HG03457 (cell line): Measurements from ENCODE around the gene PMPCB.
"Not testable (repeated sequence)": the region's sequence is repeated elsewhere in the genome, so short reads cannot be mapped to it uniquely, and the experiment has no call there.

Source experiments
- ATAC-seq: cut with Tn5 transposase; IDR thresholded peaks from one replicate; pipeline ENCODE4 v1.9.1; 2021; ENCODE audit warnings: moderate number of reproducible peaks; ENCODE audit not compliant: unreplicated experiment

The PMPCB gene, protein sequence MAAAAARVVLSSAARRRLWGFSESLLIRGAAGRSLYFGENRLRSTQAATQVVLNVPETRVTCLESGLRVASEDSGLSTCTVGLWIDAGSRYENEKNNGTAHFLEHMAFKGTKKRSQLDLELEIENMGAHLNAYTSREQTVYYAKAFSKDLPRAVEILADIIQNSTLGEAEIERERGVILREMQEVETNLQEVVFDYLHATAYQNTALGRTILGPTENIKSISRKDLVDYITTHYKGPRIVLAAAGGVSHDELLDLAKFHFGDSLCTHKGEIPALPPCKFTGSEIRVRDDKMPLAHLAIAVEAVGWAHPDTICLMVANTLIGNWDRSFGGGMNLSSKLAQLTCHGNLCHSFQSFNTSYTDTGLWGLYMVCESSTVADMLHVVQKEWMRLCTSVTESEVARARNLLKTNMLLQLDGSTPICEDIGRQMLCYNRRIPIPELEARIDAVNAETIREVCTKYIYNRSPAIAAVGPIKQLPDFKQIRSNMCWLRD

DNA sequence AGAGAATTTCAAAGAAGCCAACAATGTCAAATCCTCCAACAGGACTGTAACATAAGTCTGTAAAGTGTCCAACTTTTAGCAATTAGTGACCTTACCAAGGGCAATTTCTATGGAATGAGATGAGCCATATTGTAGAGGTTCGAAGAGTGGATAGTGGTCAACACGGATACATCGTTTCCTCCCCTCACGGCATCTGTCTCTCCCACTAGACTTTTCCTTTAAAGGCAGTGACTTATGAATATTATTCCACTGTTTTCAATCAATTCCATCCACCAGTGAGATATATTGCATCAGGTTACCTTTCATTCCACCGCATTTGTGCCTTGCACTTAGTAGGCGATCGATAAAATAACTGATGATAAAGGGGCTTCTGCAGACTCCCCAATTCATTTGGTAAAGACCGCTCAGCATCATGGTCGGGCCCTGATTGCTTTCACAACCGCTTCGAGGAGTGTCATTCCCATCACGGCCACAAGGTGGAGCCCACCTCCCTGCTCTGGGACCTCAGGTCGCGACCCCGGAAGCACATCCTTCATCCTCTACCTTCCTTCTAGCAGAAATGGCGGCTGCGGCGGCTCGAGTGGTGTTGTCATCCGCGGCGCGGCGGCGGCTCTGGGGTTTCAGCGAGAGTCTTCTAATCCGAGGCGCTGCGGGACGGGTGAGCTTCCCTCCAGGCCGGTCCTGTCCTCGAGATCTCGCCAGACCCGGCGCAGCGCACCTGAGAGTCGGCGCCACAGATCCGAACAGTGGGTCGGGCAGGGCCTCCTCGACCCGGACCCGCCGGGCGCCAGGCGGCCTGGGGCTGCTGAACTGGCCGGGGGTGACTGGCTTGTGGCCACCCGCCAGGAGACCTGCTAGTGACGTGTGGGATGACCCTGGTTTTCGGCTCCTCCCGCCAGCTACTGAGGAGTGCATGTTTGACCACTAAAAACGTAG is at the start of gene PMPCB:
TSS of gene PMPCB (plus strand) at position 535 of the 936 bp plus-strand sequence. CDS start at position 560, 25 bp downstream.
- peak; percentile 79 for ATAC-seq

DNA sequence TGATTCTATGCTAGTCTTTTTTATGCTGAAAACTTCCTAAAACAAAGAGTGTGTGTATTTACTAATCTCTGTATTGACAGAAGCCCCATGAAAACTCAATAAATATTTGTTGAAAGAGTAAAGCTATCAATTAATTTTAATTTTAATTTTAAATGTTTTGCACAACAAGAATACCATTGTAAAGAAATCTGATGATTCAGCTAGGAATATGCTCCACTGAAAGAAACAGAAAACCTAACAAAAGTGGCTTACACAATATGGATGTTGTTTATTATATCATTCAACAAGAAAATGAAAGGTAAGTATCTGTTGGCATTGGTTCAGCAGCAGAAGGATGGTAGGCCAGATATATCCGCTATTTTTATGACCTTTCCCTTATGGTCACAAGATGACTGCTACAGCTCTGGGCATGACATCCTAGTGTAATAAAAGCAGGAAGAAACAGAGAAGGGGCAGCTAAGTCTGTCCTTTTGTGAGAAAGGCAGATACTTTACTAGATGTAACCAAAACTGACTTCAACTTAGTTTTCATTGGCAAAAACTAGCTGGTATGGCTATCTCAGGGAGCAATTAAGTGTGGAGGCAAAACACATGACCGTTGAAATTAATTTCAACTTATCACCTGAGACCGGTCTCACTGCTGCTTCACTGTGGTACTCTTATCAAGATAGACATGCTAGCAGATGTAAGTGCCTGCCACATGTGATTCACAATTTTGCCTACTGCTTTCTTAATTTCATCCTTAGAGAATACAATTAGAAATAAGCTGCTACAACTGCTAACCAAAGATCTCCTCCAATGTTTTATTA is 43.3 kb upstream of the PMPCB start:
- not testable (repeated sequence) for ATAC-seq

DNA sequence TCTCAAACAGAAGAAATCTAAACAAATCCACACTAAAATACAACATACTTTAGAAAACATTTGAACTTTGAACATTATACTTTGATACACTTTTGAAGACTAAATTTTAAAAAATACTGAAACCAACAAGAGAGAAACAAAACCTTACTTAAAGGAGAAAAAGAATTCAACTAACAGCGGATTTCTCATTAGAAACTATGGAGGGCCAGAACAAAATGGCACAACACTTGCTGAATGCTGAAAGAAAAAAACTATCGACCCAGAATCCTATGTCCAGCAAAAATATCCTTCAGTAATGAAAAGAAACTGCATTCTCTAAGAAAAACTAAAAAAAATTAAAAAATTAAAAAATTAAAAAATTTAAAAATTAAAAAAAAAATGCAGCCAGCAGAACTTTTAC is 33.2 kb upstream of the PMPCB start:
- ATAC-seq, result not testable (repeated sequence)

DNA sequence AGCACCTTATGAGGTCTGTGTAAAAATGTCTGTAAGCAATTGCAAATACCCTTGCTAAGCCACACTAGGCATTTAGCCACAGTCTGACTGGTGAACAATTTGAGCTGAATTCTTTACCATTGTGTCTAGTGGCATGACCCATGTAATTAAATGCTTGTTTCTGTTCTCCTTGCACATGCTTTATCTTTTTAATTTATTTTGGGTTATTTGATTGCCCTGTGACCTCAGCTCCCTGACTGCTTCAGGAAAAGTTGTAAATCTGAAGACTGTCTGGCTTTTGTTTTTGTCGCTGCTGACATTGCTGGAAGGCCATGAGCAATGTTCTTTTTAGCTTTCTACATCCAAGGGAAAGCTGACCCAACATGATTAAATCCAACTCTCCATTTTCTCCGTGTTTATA is 31.0 kb upstream of the PMPCB start:
- ATAC-seq, result not testable (repeated sequence)

DNA sequence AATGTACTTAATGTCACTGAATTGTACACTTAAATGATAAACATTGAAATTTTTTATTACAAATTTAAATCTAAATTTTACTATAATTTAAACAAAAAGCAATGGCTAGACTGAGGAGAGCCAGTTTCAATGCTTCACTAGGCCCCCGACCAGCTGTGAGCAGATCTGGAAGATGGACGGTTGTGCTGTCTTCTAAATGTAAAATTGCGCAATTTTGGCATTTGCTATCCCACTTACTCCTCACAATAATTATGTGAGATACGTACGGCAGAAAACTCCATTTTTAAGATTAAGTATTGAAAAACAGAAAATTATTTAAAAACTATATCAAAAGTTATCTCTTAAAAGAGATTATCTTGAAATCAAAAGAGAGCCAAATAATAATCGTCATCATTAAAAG is 23.9 kb upstream of the PMPCB start:
- ATAC-seq, result not testable (repeated sequence)

GRCh38 chr7:103274867-103275266 is 22.4 kb upstream of the PMPCB start:
- not testable (repeated sequence) for ATAC-seq

DNA sequence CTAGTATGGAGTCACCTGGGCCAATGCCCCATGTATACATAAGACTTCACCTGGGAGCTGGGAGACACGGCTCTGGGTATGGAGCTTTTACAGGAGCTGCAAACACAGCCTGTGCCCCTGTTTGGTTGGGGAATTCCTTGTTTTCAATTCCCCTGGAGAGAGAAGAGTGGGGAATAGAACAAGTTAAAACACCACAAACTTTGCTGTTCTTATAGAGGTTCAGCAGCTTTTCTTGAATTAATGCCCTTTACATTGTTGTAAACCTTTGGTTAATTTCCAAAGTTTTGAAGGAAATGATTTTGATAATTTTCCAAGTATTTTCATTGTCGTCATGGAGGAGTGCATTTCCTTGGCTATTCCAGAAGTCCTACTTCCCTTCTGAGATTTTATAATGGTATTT is 19.0 kb upstream of the PMPCB start:
- ATAC-seq, result not testable (repeated sequence)

DNA sequence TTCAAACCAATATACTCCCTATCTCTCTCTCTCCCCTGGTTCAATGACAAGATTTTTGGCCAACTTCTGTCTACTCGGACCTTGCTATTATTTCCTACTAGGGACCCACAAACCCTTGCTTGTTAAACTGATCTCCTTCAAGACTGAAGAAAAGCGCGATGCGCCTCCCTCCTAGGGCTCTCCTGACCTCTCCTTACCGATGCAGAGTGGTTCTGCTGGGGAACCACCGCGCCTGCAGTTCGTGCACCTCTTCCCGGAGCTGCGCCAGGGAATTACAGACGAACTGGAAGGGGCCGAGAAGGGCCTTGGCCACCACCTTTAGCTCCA is 17.6 kb upstream of the PMPCB start:
- peak; percentile 38 for ATAC-seq

DNA sequence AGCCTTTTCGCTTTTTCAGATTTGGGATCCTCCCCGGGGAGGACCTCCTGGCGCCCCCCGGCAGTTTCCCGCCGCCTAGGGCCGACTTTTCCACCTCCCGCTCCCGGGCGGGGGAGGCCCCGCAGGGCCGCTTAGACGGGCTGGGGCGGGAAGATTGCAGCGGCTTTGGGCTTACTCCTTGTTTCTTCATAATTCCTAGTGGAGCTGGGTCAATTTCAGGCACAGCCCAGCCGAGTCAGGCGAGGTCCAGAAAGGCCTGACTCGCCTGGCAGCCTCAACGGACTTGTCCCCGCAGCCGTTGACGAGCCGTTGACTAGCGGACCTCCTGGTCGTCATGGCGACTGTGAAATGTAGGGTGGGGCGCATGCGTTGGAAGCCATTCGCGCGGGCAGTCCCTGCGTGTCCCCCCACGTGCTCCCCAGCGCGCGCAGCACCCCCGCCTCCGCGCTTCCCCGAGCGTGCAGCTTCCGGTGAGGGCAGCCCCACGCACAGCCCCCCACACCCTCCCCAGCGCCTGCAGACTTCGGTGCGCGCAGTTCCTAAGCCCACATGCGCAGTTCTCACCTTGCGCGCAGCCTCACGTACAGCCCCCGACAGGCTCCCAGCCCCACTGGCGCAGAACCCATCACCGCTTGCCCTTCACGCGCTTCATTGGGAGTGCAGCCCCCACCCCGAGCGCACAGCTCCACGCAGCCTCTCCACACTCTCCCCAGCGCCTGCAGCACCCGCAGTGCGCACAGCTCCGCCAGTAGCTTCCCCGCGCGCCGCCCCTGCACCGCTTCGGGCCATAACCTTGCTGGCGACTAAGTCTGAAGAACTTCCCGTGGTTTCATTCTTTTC is 17.1 kb upstream of the PMPCB start:
- ATAC-seq, result peak; percentile 95

DNA sequence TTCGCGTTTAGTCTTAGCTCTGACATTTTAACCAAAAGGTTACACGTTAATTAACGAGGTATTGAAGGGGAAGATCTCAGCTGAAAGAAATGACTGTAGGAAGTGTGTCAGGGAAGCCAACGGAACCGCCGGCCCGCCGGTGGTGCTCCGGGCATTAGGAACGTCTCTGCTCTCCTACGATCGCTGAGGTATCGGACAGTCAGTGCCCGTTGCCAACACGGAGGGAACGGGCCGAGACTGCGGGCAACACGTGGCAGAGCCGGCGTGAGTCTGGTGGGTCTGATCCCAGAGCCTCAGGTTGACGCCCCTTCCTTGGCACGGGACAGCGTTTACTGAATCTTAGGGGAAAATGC is 16.5 kb upstream of the PMPCB start:
- not testable (repeated sequence) for ATAC-seq

- not testable (repeated sequence) for ATAC-seq
These were observed 14.3 kb upstream of the PMPCB start for GRCh38 chr7:103282802-103283427.

DNA sequence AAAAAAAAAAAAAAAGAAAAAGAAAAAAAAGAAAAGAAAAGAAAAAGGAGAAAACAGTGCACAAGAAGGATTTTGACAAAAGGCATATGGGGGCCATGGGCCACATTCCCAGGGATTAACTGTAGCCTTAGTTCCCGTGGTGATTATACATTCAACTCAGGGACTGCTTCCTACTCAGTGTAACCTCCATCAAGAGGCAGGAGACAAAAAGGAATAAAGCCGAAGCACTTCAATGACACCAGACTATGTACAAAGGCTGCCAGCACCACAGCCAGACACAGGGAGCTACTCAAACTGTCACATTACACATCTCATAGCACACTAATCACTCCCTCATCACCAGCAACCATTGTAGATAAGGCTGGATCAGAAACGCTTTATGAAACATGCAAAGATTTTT is 5.1 kb upstream of the PMPCB start:
- no peak for ATAC-seq

GRCh38 chr7:103293526-103293925 is 3.7 kb upstream of the PMPCB start:
- ATAC-seq, result no peak

- peak; percentile 16 for ATAC-seq
These were observed 573 bp downstream of the PMPCB start for GRCh38 chr7:103297837-103298179.

DNA sequence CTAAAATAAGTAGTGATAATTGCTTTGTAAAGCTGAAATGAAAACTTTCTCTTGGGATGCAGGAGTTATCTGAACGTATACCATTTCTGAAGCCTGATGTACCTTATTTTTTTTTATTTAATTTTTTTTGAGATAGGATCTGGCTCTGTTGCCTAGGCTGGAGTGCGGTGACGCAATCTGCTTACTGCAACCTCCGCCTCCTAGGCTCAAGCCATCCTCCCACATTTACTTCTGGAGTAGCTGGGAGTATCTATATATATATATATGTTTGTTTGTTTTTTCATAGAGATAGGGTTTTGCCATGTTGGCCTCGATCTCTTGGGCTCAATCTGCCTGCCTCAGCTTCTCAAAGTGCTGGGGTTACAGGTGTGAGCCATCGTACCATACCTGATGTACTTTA is 2.4 kb downstream of the PMPCB start:
- no peak for ATAC-seq

DNA sequence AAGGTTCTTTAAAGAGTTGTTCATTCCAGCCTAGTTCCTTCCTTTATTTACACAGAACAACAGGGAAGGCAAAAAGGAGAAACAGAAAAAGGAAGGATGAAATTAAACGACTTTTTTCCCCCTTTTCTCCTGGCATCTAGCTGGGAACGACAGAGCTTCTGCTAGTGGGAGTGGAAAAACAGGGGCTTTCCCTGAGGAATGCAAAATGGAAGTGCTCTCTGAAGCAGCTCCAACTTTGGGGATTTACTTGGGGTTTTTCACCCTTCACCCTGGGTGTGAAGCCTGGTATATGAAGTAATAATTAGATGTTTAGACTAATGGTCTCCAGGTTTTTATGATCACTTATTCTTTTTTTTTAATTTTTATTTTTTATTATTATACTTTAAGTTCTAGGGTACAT is 4.2 kb downstream of the PMPCB start:
- no peak for ATAC-seq

- ATAC-seq, result no peak
These were observed 10.4 kb downstream of the PMPCB start for GRCh38 chr7:103307503-103308231.

- ATAC-seq, result no peak
These were observed 17.6 kb downstream of the PMPCB start for GRCh38 chr7:103314852-103315251.

DNA sequence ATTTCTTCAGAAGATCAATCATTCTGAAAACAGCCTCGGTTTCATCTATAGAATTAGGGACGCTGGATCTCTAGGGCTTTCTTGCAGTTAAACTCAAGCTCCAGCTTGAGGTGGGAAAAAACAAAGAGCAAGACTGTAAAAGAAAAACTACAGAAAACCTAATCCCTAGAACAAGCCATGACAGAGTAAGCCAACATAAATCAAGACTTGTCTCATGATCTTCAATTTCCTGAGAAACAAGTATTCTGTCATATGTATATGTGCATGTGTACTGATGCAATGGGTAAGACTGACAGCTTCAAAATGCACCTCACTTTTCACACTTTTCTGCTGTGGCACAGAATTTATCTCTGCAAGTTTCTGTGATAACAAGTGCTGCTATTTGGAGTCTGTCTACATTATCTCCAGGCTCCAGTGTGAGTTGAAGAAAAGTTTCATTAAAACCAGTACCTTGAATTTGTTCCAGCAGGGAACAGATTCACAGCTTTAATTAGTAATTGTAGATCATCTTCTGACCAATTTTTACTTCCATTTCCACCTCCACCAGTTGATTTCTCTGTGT is 19.2 kb downstream of the PMPCB start:
- ATAC-seq, result no peak
